ENCODE results near the gene GSG1L. TPM values are rescaled to one million over a fixed set of nuclear protein-coding genes. Genes with fewer than 3 reads are reported as not detected.
"Not testable (repeated sequence)": the region's sequence is repeated elsewhere in the genome, so short reads cannot be mapped to it uniquely, and the experiment has no call there.

The GSG1L gene
- total RNA-seq, 2 experiments from 2014 or later, result not detected

DNA sequence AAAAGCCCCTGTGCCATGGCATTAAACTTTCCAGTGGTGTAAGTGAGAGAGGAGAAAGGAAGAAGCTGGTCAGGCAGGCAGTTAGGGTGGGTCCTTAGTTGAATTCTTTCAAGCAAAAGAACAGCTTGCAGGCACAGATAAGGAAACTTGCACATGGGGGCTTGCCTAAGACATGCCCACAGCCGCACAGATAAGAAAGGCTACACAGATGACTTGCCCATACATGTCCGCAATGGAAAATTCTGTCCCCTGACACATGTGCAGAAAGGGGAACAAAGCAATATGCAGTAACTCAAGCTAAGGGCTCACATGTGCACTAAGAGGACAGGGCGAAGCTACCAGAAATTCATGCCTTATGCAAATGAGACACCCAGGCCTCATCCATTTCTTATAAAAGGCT is 69.9 kb downstream of the GSG1L start:
- Mint-ChIP-seq H3K27me3 (peaks cover 6% of the 10 kb centered on the region), H3K27ac (no peak overlapping the region), H3K36me3 (ENCODE audit: low read depth) (peaks cover 16% of the 10 kb centered on the region), H3K4me3 (no peak overlapping the region), H3K4me1 (peaks cover 21% of the 10 kb centered on the region), H3K9me3 (peaks cover 23% of the 10 kb centered on the region)
- no peak for DNase-seq
- ChIA-PET POLR2A (no interaction called here), CTCF (no interaction called here)

DNA sequence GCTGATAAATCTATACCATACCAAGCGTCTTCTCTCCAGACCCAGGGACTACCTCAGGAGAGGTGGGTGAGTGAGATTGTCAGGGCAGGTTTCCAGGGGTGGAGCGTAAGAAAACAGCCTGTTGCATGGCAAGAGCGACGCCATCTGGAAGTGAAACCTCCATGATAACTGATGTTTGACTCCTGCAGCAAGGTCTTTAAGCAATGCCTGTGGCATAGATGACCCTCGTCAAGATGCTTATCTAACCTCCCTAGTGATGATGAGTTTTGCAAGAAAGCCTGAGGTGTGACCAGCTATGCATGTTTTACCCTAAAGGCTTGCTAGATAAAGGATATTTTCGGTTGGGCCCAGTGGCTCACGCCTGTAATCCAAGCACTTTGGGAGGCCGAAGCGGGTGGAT is 71.6 kb downstream of the GSG1L start:
- Mint-ChIP-seq H3K9me3 (peaks cover 23% of the 10 kb centered on the region), H3K27ac (no peak overlapping the region), H3K36me3 (ENCODE audit: low read depth) (peaks cover 16% of the 10 kb centered on the region), H3K27me3 (peaks cover 6% of the 10 kb centered on the region), H3K4me3 (no peak overlapping the region), H3K4me1 (peaks cover 21% of the 10 kb centered on the region)
- CTCF ChIA-PET, result no interaction called here
- no peak for DNase-seq
- POLR2A ChIA-PET, result no interaction called here

DNA sequence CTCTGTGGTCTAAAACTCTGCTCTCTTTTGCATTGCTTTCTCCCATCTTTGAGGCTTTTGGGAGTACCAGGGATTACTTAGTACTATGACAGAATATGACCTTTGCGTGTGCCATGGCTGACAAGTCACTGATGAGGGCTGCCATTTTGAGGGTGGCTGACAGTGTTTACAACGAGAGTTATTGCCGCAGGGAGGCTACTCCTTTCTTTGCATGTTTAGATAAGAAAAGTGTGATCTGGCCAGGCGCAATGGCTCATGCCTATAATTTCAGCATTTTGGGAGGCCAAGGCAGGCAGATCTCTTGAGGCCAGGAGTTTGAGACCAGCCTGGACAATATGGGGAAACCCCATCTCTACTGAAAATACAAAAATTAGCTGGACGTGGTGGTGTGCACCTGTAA is 77.5 kb downstream of the GSG1L start:
- no peak for DNase-seq
- POLR2A ChIA-PET, result no interaction called here
- no peaks in the 10 kb centered on the region for H3K36me3 Mint-ChIP-seq (ENCODE audit: low read depth)
- no peaks in the 10 kb centered on the region for H3K4me1 Mint-ChIP-seq
- no peak overlapping the region for H3K4me3 Mint-ChIP-seq
- H3K9me3 Mint-ChIP-seq, result peaks cover 8% of the 10 kb centered on the region
- CTCF ChIA-PET, result no interaction called here
- H3K27me3 Mint-ChIP-seq, result peaks cover 4% of the 10 kb centered on the region
- no peak overlapping the region for H3K27ac Mint-ChIP-seq

- H3K4me1 Mint-ChIP-seq, result no peaks in the 10 kb centered on the region
- no peak overlapping the region for H3K4me3 Mint-ChIP-seq
- CTCF ChIA-PET, result interaction anchor here (1.1 kb wide), 1 partner anchor 9 kb away, joined by 3 read pairs; no protein-coding TSS in a partner anchor
- H3K9me3 Mint-ChIP-seq, result peaks cover 8% of the 10 kb centered on the region
- POLR2A ChIA-PET, result no interaction called here
- H3K36me3 Mint-ChIP-seq (ENCODE audit: low read depth), result no peaks in the 10 kb centered on the region
- no peak overlapping the region for H3K27ac Mint-ChIP-seq
- peaks cover 3% of the 10 kb centered on the region for H3K27me3 Mint-ChIP-seq
- DNase-seq, result no peak
Measured at GRCh38 chr16:27984121-27984520, 79.4 kb downstream of the GSG1L start.

GRCh38 chr16:27983244-27983643 is 80.3 kb downstream of the GSG1L start:
- Mint-ChIP-seq H3K9me3 (peaks cover 8% of the 10 kb centered on the region), H3K4me3 (no peak overlapping the region), H3K36me3 (ENCODE audit: low read depth) (no peaks in the 10 kb centered on the region), H3K27me3 (peaks cover 2% of the 10 kb centered on the region), H3K4me1 (no peaks in the 10 kb centered on the region), H3K27ac (no peak overlapping the region)
- DNase-seq, result no peak
- POLR2A ChIA-PET, result no interaction called here
- CTCF ChIA-PET, result interaction anchor here (1.1 to 1.4 kb wide), 2 partner anchors 10 to 15 kb away, joined by 3 read pairs; no protein-coding TSS in a partner anchor

- Mint-ChIP-seq H3K9me3 (peaks cover 8% of the 10 kb centered on the region), H3K4me1 (no peaks in the 10 kb centered on the region), H3K4me3 (no peak overlapping the region), H3K36me3 (ENCODE audit: low read depth) (no peaks in the 10 kb centered on the region), H3K27me3 (peaks cover 2% of the 10 kb centered on the region), H3K27ac (no peak overlapping the region)
- DNase-seq, result no peak
- ChIA-PET POLR2A (no interaction called here), CTCF (interaction anchor here (0.9 to 1.4 kb wide), 3 partner anchors 10 to 88 kb away, joined by 3 read pairs; no protein-coding TSS in a partner anchor)
Measured at GRCh38 chr16:27982184-27982583, 81.3 kb downstream of the GSG1L start.

DNA sequence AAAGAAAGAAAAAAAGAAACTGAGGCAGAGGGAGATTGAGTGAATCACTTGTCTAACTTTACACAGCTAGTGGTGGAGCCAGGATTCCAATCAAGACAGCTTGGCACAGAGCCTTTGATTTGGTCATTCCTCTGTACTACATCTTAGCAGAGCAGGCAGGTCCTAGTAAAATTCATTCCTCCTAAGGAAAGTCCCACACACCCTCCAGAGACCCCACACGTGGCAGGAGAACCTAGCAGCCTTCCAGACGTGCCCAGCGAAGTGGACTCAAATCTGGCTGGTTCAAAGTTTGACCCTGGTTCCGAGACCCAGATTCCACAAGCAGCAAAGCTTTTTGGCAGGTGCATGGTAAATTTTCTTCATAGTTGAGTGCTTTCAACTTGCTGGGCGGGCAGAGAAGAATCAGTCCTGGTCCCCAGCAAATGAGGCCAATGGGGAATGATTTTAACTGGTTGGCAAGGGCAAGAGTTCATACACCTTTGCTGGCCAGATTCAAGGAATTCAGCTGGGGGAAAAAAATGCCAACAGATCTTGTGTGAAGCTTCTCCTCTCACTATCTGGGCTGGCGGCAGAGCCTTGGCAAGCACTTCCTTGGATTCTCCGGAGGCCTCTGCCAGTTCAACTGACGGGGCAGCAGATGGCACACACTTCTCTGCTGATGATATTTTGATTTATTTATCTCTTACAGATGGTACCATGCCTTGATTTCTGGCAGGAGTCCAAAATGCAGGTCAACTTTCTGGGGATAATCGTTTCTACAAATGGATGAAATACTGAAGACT is 82.4 kb downstream of the GSG1L start:
- no peaks in the 10 kb centered on the region for H3K4me1 Mint-ChIP-seq
- H3K27ac Mint-ChIP-seq, result no peak overlapping the region
- CTCF ChIA-PET, result interaction anchor here (0.6 to 0.9 kb wide), 2 partner anchors 9 to 90 kb away, joined by 3 to 4 read pairs; no protein-coding TSS in a partner anchor
- POLR2A ChIA-PET, result no interaction called here
- no peak overlapping the region for H3K4me3 Mint-ChIP-seq
- no peak for DNase-seq
- no peaks in the 10 kb centered on the region for H3K36me3 Mint-ChIP-seq (ENCODE audit: low read depth)
- peaks cover 8% of the 10 kb centered on the region for H3K9me3 Mint-ChIP-seq
- peaks cover 5% of the 10 kb centered on the region for H3K27me3 Mint-ChIP-seq

DNA sequence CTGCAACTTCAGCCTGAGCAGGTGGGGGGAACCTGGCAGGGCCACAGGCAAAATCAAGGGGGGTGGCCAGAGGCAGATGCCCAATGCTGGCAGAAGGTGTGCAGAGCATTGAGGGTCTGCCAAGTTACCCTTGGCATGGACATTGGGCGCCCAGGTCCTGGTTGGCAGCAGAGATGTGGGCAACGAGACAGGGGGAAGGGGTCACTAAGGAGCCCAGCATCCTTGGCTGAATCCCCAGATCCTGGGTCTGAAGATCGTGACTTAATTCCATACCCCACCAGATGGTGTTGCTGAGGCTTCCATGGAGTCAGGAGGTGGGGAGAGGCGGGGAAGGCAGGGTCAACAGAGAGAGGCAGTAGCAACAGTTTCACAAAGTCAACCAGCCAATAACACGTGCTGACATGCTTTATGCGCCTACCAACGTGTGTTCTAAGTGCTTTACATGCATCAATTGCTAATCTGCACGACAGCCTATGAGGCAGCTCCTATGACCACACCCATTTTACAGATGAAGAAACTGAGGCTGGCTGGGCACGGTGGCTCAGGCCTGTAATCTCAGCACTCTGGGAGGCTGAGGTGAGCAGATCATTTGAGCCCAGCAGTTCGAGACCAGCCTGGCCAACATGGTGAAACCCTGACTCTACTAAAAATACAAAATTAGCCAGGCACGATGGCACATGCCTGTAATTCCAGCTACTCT is 83.3 kb downstream of the GSG1L start:
- Mint-ChIP-seq H3K9me3 (peaks cover 8% of the 10 kb centered on the region), H3K27me3 (peaks cover 5% of the 10 kb centered on the region), H3K27ac (no peak overlapping the region), H3K4me1 (no peaks in the 10 kb centered on the region), H3K4me3 (no peak overlapping the region), H3K36me3 (ENCODE audit: low read depth) (no peaks in the 10 kb centered on the region)
- DNase-seq, result no peak
- ChIA-PET POLR2A (no interaction called here), CTCF (no interaction called here)

DNA sequence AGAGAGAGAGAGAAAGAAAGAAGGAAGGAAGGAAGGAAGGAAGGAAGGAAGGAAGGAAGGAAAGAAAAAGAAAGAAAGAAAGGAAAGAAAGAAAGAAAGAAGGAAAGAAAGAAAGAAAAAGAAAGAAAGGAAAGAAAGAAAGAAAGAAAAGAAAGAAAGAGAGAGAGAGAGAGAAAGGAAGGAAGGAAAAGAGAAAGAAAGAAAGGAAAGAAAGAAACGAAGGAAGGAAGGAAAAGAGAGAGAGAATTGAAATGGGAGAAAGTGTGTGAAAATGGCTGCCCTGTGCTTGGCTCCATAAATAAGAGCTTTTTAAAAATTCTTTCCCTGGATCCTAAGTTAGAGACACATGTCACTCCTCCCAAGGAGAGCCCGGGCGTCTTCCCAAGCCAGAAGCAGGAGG is 83.8 kb downstream of the GSG1L start:
- H3K27ac Mint-ChIP-seq; CTCF ChIA-PET; H3K4me3 Mint-ChIP-seq; H3K9me3 Mint-ChIP-seq; H3K27me3 Mint-ChIP-seq; H3K4me1 Mint-ChIP-seq; DNase-seq; POLR2A ChIA-PET; H3K36me3 Mint-ChIP-seq (ENCODE audit: low read depth): not testable (repeated sequence)

- POLR2A ChIA-PET, result no interaction called here
- H3K36me3 Mint-ChIP-seq (ENCODE audit: low read depth), result no peaks in the 10 kb centered on the region
Measured at GRCh38 chr16:27978876-27979275, 84.6 kb downstream of the GSG1L start.

GRCh38 chr16:27977966-27978365 is 85.5 kb downstream of the GSG1L start:
- ChIA-PET CTCF (no interaction called here), POLR2A (no interaction called here)
- Mint-ChIP-seq H3K27me3 (peaks cover 5% of the 10 kb centered on the region), H3K27ac (no peak overlapping the region), H3K9me3 (peaks cover 7% of the 10 kb centered on the region), H3K4me1 (no peaks in the 10 kb centered on the region), H3K36me3 (ENCODE audit: low read depth) (no peaks in the 10 kb centered on the region), H3K4me3 (no peak overlapping the region)
- DNase-seq, result no peak

More at GRCh38 chr16:27978876-27979275, 84.6 kb downstream of the GSG1L start:
- Mint-ChIP-seq H3K27ac (no peak overlapping the region), H3K27me3 (peaks cover 5% of the 10 kb centered on the region), H3K4me1 (no peaks in the 10 kb centered on the region), H3K4me3 (no peak overlapping the region), H3K9me3 (peaks cover 8% of the 10 kb centered on the region)
- CTCF ChIA-PET, result interaction anchor here (0.8 kb wide), 1 partner anchor 239 kb away, joined by 3 read pairs; no protein-coding TSS in a partner anchor
- no peak for DNase-seq

- H3K27ac Mint-ChIP-seq, result no peak overlapping the region
- CTCF ChIA-PET, result no interaction called here
- no peak for DNase-seq
- H3K36me3 Mint-ChIP-seq (ENCODE audit: low read depth), result no peaks in the 10 kb centered on the region
- no peaks in the 10 kb centered on the region for H3K9me3 Mint-ChIP-seq
- H3K4me1 Mint-ChIP-seq, result peaks cover 4% of the 10 kb centered on the region
- no peak overlapping the region for H3K4me3 Mint-ChIP-seq
- peaks cover 6% of the 10 kb centered on the region for H3K27me3 Mint-ChIP-seq
- POLR2A ChIA-PET, result no interaction called here
Measured at GRCh38 chr16:27976990-27977389, 86.5 kb downstream of the GSG1L start.

DNA sequence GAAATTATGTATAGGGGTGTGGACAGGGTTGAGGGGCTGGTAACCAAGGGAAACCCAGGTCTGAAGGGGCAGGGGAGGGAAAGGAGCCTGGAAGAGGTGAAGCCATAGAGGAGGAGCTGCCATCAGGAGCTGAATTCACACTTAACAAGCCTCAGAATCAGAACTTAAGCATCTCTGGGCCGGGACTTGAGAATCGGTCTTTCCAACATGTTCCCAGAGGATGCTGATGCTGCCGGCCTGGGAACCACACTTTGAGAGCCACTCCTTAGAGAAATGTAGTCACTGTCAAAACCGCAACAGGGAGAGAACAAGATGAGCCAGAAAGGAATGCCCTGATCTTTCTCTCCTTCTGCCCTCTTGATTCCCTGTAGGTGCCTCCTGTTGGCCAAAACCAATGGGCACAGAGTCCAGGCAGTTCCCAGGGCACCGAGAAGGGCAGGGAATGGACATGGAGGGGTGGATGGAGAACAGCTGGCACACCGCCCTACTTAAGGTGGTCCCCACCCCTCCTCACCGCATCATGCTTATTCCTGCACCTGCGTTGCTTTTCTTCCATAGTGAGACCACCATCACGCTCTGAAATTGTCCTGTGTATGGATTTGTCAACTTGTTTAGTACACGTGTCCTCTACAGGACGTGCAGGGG is 88.5 kb downstream of the GSG1L start:
- POLR2A ChIA-PET, result no interaction called here
- H3K27ac Mint-ChIP-seq, result no peak overlapping the region
- CTCF ChIA-PET, result no interaction called here

More for the DNA sequence above, 88.5 kb downstream of the GSG1L start:
- Mint-ChIP-seq H3K4me1 (peaks cover 4% of the 10 kb centered on the region), H3K36me3 (ENCODE audit: low read depth) (no peaks in the 10 kb centered on the region), H3K9me3 (no peaks in the 10 kb centered on the region), H3K27me3 (peaks cover 13% of the 10 kb centered on the region), H3K4me3 (no peak overlapping the region)
- no peak for DNase-seq

All from activated CD4-positive, alpha-beta T cell treated with anti-CD3 and anti-CD28 coated beads, Interleukin-2, amount 10 ng/mL, durations not matched to agents 7 days and 5 days (primary cell).